GM19467 (cell line): ENCODE measurements around the gene RINT1.

Experiments used
- ATAC-seq: cut with Tn5 transposase; IDR thresholded peaks from one replicate; pipeline ENCODE4 v1.9.1; 2021; ENCODE audit warnings: mild to moderate bottlenecking, moderate library complexity; ENCODE audit not compliant: unreplicated experiment

Gene RINT1

DNA sequence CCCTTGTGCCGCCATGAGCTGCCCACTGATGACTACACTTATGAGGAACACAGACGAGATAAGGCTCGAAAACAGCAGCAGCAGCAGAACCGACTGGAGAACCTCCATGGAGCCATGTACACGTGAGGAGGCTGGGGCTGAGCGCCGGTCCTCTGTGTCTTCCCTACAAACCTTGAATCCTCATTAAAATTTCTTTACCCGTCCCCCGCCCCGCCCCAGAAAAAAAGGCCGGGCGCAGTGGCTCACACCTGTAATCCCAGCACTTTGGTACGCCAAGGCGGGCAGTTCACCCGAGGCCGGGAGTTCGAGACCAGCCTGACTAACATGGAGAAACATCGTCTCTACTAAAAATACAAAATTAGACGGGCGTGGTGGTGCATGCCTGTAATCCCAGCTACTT is 1.5 kb upstream of the RINT1 start:
- ATAC-seq, result no peak

DNA sequence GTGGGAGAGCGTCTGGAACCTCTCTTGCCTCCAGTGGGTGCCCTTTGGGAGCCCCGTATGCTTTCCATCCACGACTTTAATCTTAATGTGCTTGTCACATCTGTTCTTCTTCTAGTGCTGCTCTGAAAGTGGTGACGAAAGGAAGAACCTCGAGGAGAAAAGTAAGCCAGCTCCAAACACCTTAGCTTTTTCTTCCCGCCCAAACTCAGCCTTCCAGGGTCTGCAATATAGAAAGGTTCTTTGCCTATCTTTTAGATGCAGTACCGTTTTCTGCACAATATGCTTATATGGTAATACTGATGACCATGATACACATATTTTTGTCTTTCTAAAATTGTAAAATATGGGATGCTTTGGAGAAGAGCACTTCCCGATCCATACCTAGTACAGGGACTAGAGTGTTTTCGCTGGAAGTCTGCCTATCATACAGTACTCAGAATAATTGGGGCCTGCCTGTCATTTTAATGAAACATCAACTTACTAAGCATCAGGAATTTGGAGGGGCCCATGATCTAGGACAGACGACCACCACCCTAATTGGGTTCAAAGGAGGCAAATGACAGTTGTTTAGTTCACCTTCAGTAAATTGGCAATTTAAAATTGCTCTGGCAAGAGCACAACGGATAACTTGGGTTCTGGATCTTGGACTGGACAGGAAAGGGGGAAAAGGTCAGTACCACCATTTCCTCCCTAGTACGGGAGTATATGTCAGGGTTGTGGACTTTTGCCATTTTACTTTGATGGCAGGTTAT is 884 bp downstream of the RINT1 start:
- no peak for ATAC-seq

DNA sequence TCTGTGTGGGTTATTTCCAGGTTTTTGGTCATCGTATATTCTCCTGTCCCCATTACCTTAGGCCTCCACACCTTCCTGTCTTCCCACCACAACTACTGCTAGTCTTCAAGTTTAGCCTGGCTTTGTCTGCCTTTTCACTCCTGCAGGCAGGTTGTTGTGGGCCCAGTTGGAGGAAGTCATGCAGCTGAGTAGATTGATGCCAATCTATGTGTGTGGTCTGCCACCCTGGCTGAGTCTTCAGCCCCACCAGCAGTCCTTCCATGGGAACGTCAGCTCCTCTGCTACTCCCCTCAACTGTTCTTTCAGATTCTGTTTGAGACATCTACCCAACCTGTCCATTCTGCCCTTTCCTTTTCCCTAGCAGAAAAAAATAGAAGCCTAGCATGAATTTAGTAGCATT is 6.3 kb downstream of the RINT1 start:
- no peak for ATAC-seq

DNA sequence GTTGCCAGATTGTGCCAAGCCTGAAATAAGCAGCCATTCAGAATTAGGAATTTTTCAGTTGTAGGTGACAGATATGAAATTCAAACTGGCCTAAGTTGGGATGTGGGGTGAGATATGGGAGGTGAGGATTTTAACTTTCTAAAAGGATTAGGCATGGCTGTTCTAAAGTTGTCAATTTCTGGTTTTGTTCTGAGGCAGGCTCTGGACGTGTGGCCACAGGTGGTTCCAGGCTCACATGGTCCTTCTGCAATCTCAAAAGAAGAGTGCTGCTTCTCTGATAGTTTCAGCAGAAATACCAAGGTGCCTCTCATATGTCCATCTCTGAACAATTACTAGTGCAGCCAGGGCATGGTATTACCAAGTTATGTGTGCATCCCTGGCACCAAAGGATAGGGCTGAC is 27.9 kb downstream of the RINT1 start:
- no peak for ATAC-seq

DNA sequence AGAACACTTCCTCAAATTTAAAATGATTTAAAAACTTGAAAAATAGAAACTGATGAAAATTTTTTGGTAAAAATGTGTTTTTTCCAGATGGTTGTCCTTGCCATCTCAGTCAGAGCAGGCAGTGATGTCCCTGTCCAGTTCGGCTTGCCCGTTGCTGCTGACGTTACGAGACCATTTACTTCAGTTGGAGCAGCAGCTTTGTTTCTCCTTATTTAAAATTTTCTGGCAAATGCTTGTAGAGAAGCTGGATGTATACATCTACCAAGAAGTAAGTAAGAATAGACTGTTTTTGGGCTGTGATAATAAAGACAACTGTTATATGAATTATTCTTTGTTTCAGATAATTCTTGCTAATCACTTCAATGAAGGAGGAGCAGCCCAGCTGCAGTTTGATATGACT is 33.2 kb downstream of the RINT1 start:
- no peak for ATAC-seq

DNA sequence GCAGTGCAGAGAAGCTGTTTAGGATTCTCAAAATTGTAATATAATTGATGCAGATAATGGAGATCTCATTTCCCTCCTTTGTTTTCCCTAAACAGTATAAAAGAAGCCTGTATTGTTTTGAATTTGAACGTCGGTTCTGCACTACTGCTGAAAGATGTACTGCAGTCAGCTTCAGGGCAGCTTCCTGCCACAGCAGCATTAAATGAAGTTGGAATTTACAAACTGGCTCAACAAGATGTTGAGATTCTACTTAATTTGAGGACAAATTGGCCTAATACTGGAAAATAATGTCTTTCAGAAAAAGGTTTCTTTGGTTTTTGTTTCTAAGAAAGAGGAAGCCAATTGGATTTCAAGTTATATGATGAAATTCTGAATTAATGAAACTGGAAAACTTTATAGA is 35.0 kb downstream of the RINT1 start:
- ATAC-seq, result no peak

DNA sequence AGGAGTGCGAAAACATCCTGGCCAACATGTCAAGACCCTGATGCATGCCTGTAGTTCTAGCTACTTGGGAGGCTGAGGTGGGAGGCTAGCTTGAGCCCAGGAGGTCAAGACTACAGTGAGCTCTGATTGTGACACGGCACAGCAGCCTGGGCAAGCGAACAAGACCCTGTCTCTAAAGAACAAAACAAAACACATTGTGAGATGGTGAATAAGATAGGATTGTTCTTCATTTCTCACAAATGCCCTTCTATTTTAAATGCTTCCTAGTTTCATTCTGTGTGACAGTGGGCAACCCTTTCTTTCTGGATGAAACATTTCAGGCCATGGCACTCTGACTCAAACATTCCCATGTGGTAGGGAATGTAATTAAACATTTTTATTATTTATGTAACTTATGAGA is 35.8 kb downstream of the RINT1 start:
- no peak for ATAC-seq

DNA sequence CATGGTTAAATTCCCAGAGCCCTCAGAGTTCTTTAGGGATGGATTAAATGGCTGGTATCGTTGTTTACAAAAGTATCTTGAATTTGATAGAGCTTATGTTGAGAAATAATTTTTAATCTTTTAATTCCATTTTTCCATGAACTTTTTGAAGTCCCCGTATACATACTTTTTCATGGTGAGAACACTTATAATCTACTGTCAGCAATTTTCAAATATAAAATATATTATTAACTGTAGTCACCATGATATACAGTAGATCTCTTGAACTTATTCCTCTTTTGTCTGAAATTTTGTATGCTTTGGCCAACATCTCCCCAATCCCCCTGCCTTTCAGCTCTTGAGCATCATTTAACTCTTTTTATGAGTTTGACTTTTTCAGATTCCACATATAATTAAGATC is 39.9 kb downstream of the RINT1 start:
- ATAC-seq, result no peak

DNA sequence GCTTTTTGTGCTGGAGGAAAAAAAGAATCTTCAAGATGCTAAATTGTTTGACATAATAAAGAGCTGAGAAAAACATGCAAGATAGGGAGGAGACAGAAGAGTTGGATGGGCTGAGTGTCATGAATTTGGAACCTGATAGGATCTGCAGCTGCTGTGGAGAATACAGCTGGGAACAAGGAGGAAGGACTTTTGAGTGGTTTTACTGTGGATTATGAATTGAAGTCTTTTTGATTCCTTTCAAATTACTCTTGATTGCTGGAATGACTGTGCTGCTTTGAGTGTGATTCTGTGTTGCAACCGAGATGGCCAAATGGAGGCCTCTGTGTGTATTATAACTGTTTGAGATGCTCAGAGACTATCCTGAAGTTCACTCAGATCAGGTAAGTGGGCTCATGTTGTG is 45.2 kb downstream of the RINT1 start:
- ATAC-seq, result no peak

DNA sequence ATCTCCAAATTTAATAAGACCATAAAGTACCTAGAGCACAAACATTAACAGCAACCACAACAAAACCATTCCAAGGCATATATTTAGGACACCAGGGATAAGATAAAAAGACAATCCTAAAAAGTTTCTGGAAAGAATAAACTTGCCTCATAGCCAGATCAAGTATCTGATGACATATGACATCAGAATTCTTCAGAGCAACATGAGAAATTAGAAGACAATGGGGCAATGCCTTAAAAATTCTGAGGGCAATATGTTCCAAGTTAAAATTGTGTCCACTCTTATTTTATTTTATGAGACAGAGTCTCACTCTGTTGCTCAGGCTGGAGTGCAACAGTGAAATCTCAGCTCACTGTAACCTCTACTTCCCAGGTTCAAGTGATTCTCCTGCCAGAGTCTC is 46.5 kb downstream of the RINT1 start:
- ATAC-seq, result no peak

DNA sequence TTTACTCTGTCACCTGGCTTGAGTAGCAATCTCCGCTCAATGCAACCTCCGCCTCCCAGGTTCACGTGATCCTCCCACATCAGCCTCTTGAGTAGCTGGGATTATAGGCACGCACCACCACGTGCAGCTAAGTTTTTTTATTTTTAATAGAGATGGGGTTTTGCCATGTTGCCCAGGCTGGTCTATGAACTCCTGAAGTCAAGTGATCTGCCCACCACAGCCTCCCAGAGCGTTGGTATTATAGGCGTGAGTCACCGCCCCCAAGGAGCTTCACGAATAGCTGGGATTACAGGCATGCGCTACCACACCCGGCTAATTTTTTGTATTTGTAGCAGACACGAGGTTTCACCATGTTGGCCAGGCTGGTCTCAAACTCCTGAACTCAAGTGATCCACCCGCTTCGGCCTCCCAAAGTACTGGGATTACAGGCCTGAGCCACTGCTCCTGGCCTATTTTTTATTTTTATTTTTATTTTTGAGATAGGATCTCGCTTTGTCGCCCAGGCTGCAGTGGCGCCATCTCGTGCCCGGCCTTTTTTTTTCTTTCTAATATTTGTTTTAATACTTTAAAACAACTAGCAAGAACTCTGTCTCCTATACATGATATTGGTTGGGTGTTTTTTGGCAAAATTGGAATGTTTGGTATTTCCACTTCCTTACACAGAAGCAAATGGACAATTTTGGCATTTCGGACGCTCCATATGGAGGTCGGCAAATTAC is 48.2 kb downstream of the RINT1 start:
- ATAC-seq, result no peak

DNA sequence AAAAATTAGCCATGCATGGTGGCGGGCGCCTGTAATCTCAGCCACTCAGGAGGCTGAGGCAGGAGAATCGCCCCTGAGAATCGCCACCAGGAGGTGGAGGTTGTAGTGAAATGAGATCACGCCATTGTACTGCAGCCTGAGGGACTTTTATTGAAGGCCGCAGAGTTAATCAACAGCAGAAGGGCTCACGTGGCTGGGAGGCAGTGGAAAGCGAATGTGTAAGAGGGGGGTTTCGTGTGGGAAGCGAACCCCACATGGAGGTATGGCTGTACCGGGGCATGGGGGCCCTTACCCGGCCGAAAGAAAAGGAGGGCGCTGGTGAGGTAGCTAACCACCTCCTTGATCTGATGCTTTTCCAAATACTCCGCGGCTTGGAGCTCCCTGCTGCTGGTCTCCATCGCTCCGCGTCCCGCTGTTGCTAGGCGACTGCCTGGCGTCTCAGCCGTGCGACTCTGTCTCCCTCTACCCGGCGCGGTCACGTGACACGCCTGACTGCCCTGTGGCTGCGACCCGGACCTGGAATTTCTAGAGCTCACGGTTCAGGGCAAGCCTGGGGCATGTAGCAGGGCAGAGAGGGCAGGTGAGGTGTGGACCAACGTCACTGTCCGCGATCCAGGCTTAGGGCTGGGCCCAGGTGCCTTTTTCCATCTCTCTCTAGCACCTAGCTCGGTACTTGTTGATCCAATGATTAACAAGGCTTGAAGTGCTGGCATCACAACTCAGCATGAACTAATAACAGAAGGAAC is 49.2 kb downstream of the RINT1 start, which contains the start of gene EFCAB10:
Gene EFCAB10, minus strand, starts transcription at position 428 of the 746 bp plus-strand sequence. Its CDS starts 30 bp downstream, at position 398.
- peak; percentile 79 for ATAC-seq

DNA sequence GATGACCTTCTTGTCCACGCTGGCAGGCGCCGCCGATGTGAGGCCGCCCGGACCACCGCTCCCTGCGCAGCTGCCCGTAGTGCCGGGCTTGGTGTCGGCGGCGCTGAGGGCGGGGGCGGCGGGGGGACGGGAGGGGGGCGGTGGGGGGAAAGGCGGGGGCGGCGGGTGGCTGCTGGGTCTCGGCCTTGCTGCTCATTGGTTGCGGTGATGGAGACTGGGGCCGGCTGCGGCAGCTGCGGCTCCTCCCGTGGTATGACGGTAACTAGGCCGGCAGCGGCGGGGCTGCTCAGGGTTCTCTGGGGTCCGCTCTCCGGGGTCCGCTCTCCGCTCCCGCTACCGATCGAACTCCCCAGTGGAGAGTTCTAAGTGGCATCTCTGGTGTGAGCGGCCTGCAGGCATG is 51.1 kb downstream of the RINT1 start:
- ATAC-seq, result no peak

DNA sequence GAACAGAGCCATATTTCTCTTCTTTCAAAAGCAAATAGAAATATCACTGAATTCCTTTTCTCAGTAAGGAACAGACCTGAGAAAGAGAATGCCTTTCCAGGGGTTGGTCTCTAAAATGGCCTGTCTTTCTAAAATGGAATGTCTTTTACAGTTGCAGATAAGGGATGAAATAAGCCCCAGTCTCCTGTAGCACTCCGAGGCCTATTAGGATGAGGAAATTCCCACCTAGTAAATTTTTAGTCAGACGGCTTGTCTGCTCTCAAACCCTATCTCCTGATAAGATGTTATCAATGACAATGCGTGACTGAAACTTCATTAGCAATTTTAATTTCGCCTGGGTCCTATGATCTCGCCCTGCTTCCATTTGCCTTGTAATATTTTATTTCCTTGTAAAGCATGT is 52.2 kb downstream of the RINT1 start:
- no peak for ATAC-seq

DNA sequence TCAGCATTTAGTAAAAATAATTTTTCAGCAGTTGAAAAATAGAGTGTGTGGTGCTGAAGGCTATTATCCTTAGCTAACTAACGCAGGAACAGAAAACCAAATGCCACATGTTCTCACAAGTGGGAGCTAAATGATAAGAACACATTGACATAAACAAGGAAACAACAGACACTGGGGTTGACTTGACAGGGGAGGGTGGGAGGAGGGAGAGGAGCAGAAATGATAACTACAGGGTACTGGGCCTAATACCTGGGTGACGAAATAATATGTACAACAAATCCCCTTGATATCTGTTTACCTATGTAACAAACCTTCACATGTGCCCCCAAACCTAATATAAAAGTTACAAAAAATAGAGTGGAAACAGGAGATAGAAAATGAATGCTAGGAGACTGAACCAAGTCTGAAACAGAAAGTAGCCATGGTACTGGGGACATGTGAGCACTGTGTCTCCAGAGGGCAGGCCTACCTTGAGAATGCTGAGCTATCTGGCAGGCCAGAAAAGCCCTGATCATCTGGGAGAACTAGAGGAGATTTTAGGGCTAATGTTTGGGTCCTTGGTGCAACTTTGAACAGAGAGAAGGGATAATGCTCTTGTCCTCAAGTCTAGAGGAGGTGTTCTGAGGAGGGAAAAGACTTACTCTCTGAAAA is 54.0 kb downstream of the RINT1 start:
- ATAC-seq, result no peak

DNA sequence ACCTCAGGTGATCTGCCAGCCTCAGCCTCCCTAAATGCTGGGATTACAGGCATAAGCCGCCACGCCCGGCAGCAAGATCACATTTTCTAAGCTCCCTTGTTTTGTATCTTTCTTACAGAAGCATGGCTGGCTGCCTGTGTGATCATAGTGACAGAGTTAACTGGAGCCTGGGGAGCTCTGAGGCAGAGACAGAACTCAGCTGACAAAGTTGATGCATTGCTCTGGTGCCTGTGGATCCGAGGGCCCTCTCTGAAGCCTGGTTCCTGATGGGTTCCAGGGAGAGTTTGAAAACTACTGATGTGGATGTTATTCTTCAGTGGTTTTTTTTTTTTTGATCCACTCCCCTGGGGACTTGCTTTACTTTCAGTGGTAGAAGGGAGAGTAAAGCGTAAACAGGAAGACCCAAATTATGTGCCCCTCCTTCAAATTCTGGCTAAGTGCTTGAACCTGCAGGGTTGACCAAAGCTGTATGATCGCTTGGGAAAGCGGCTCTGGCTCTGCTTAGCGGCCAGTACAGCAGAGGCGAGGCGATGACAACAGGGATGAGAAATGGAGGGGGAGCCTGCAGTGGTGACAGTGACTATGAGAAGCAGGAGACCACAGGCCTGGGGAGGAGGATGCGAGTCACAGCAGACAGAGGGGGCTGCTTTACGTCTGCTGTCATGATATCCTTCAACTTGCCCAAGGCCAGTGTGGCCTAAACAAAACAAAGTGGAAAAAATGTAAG is 56.1 kb downstream of the RINT1 start:
- no peak for ATAC-seq

DNA sequence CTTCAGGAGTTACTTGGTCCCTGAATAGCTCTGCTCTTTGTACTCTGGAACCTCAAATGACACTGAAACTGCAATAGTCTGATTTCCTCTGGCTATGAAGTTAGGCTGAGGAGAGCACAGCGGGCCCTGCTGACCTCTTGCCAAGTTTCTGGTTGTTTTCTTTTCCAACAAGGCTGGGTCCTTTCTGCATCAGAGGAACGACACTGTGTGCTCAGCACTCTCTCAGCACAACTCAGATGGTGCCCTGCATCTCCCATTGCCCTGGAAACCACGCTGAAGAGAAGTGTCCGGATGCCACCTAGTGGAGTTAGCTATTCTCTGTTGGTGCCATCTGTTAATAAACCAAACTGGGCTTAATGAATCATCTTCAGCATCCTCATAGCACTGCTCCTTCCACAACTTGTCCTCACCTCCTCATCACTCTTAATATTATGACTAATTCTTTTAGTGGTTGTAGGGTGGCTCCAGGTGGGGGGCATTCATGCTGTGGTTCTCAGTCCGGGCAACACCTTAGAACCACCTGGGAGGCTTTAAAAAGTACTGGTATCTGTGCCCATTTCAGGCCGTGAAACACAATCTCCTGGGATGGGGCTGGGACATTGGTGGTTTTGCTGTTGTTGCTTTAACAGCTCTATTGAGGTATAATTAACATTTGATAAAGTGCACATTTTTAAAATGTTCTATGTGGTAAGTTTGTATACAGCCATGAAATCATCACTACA is 57.5 kb downstream of the RINT1 start:
- ATAC-seq, result peak; percentile 87

DNA sequence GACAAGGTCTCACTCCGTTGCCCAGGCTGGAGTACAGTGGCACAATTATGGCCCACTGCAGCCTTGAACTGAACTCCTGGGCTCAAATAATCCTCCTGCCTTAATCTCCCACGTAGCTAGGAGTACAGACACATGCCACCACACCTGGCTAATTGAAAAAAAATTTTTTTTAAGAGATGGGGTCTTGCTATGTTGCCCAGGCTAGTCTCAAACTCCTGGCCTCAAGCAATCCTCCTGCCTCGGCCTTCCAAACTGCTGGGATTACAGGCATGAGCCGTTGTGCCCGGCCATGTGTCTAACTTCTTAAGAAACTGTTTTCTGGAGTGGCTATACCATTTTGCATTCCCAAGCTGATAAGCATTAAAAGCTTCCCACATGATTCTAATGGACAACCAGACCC is 58.8 kb downstream of the RINT1 start:
- ATAC-seq, result no peak

DNA sequence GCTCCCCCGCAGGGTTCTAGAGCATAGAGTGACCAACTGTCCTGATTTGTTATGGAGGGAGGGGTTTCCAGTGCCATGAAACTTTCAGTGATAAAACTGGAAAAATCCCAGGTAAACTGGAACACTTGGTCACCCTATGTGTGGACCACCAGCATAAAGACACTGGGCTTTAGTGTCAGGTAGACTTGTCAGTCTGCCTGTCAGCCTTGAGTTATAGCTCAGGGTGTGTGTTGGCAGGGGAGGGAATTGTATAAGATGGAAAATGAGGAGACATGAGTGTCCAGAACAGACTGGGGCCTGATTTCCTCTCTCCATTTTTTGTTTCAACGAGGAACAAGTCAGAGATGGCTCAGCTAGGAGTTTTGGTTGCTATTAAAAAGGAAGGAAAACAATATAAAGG is 59.5 kb downstream of the RINT1 start:
- ATAC-seq, result no peak

DNA sequence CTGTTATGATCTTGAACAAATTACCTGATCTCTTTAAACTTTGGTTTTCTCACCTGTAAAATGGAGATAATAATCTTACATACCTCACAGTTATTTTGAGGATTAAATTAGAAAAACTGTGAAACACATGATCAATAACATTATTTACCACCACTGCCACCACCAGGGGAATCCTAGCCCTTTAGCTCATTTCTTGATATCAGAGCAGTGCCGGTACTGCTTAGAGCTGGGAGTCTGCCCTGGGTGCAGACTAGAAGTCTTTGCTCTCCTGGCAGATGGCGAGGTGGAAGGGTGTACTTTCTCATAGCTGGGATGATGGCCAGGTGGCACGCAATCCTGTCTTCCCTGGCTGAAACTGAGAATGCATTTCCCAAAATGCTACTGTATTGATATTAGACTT is 62.0 kb downstream of the RINT1 start:
- ATAC-seq, result no peak
